HG02970 (cell line): ENCODE results near the gene TNFRSF4.
"Not testable (repeated sequence)": the region's sequence is repeated elsewhere in the genome, so short reads cannot be mapped to it uniquely, and the experiment has no call there.

Experiments
- ATAC-seq: cut with Tn5 transposase; IDR thresholded peaks from one replicate; pipeline ENCODE4 v1.9.1; 2021; ENCODE audit warnings: mild to moderate bottlenecking, moderate library complexity, moderate number of reproducible peaks; ENCODE audit not compliant: unreplicated experiment, low FRiP score

TNFRSF4 gene

GRCh38 chr1:1213345-1214265 lies at the start of gene TNFRSF4:
Gene TNFRSF4, minus strand, starts transcription at chr1:1214153. Its CDS starts 26 bp downstream, at chr1:1214127.
- ATAC-seq = no peak

GRCh38 chr1:1262758-1263157 lies 48.8 kb upstream of the TNFRSF4 start:
- no peak for ATAC-seq

- no peak for ATAC-seq
These were observed 48.1 kb upstream of the TNFRSF4 start for GRCh38 chr1:1262071-1262470.

GRCh38 chr1:1260843-1261560 lies 47.0 kb upstream of the TNFRSF4 start:
- ATAC-seq = no peak

GRCh38 chr1:1259951-1260600 lies 46.1 kb upstream of the TNFRSF4 start:
- ATAC-seq = no peak

GRCh38 chr1:1259540-1259939 lies 45.6 kb upstream of the TNFRSF4 start:
- no peak for ATAC-seq

GRCh38 chr1:1259119-1259488 lies 45.2 kb upstream of the TNFRSF4 start:
- ATAC-seq = no peak

GRCh38 chr1:1256956-1257871 lies 43.3 kb upstream of the TNFRSF4 start:
- ATAC-seq = no peak

- no peak for ATAC-seq
These were observed 41.7 kb upstream of the TNFRSF4 start for GRCh38 chr1:1255611-1256010.

- ATAC-seq = no peak
These were observed 41.1 kb upstream of the TNFRSF4 start for GRCh38 chr1:1255078-1255477.

GRCh38 chr1:1254667-1254998 lies 40.7 kb upstream of the TNFRSF4 start:
- no peak for ATAC-seq

- ATAC-seq = no peak
These were observed 40.2 kb upstream of the TNFRSF4 start for GRCh38 chr1:1253972-1254666.

- ATAC-seq = no peak
These were observed 39.4 kb upstream of the TNFRSF4 start for GRCh38 chr1:1253314-1253713.

GRCh38 chr1:1250786-1251284 lies 36.9 kb upstream of the TNFRSF4 start:
- ATAC-seq = no peak

- ATAC-seq = not testable (repeated sequence)
These were observed 34.3 kb upstream of the TNFRSF4 start for GRCh38 chr1:1248009-1248913.

GRCh38 chr1:1247341-1247913 lies 33.5 kb upstream of the TNFRSF4 start:
- ATAC-seq = no peak

- ATAC-seq = no peak
These were observed 32.8 kb upstream of the TNFRSF4 start, which contains the start of gene C1QTNF12 for GRCh38 chr1:1246577-1247340. Gene C1QTNF12, minus strand, starts transcription at chr1:1246722. Its CDS starts 32 bp downstream, at chr1:1246690.
